ENCODE data around the gene SLC25A11. TPM values are rescaled to one million over a fixed set of nuclear protein-coding genes. Genes with fewer than 3 reads are reported as not detected.
"Not testable (repeated sequence)": the region's sequence is repeated elsewhere in the genome, so short reads cannot be mapped to it uniquely, and the experiment has no call there.

Gene SLC25A11
- polyA plus RNA-seq, 4 donors = 78.2 to 98.0 (median 79.0) TPM

DNA sequence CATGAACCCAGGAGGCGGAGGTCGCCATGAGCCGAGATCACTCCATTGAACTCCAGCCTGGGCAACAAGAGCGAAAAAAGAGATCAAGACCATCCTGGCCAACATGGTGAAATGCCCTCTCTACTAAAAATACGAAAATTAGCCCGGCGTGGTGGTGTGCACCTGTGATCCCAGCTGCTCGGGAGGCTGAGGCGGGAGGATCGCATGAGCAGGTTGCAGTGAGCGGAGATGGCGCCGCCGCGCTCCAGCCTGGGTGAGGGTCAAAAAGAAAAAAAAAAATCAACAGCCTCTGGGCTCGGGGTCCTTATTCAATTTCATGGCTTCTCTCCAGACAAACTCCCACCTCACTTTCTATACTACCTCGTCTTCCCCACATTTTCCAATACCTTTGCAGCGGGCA lies 11.0 kb downstream of the SLC25A11 start:
- DNase-seq (ENCODE audit: low read depth in 4 of 4, low spot score in 3 of 4) = no peak

GRCh38 chr17:4926577-4927335 lies 13.1 kb downstream of the SLC25A11 start:
- not testable (repeated sequence) for DNase-seq (ENCODE audit: low read depth in 4 of 4, low spot score in 3 of 4)

GRCh38 chr17:4921320-4921719 lies 18.5 kb downstream of the SLC25A11 start:
- no peak for DNase-seq (ENCODE audit: low read depth in 4 of 4, low spot score in 3 of 4)

- no peak for DNase-seq (ENCODE audit: low read depth in 4 of 4, low spot score in 3 of 4)
Measured at GRCh38 chr17:4920351-4921048, 19.3 kb downstream of the SLC25A11 start.

DNA sequence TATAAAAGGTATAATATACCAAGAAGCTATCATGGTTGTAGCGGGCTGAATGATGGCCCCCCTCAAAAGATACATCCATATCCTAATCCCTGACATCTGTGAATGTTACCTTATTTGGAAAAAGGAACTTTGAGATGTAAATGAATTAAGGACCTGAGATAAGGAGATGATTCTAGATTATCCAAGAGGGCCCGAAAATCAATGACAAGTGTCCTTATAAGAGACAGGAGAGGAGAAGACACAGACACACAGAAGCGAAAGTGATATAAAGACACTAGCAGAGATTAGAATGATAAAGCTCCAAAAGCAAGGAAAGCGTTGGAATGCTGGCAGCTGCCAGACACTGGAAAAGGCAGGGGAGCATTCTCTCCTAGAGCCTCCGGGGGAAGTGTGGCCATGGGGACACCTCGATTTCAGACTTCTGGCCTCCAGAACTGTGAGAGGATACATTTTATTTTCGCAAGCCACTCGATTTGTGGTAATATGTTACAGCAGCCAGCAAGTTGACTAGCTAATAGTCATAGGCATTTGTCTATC lies 20.3 kb downstream of the SLC25A11 start:
- no peak for DNase-seq (ENCODE audit: low read depth in 4 of 4, low spot score in 3 of 4)

DNA sequence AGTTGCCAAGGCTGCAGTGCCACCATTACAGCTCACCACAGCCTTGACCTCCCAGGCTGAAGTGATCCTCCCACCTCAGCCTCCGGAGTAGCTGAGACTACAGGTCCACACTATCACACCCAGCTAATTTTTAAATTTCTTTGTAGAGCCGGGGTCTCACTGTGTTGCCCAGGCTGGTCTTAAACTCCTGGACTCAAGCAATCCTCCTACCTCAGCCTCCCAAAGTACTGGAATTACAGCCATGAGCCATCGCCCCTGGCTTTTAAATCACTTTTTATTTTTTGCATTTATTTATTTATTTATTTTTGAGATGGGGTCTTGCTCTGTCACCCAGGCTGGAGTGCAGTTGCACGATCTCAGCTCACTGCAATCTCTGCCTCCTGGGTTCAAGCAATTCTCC lies 25.3 kb downstream of the SLC25A11 start:
- not testable (repeated sequence) for DNase-seq (ENCODE audit: low read depth in 4 of 4, low spot score in 3 of 4)

- no peak for DNase-seq (ENCODE audit: low read depth in 4 of 4, low spot score in 3 of 4)
Measured at GRCh38 chr17:4913994-4914393, 25.9 kb downstream of the SLC25A11 start.

DNA sequence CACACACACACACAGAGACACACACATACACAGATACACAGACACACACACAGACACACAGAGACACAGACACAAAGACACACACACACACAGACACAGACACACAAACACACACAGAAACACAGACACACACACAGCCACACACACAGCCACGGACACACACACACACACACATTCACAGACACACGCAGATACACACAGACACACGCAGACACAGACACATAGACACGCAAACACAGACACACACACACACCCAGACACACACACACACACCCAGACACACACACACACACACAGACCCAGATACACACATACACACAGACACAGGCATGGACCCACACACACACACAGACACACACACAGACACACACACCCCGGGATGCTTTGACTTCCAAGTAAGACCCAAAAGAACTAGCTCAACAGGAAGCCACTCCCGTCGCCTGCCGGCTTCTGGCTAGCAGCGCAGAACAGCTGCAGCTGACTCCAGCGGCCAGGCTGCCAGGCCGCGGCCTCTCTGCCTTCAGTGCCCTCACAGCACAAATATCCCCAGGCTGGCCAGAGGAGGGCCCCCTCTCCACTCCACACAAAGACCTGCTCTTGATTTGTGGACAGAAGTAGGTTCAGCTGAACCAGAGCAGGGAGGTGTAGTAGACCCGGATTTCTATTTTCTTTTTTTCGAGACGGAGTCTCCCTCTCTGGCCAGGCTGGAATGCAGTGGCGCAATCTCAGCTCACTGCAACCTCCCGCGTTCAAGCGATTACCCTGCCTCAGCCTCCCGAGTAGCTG lies 30.9 kb downstream of the SLC25A11 start:
- DNase-seq (ENCODE audit: low read depth in 4 of 4, low spot score in 3 of 4) = peak in 3 of 4 donors; percentile 68 to 82 (median 76)

DNA sequence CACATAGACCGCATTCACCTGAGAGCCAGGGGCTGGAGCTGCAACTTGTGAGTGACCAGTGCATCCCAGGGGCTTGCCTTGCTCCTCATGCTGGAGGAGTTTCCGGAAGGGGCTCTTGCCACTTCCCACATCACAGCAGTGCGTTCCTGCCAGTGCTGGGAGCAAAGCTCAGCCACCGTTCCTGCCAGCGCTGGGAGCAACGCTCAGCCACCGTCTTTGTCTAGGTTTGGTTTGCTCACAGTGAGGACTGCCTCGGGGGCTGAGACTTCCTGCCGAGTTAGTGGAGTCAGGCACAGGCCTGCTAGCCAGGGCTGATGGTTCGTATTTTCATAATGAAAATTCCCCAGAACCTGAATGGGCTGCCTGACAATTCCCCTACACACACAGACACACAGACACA lies 31.5 kb downstream of the SLC25A11 start:
- no peak for DNase-seq (ENCODE audit: low read depth in 4 of 4, low spot score in 3 of 4)

GRCh38 chr17:4906642-4907041 lies 33.2 kb downstream of the SLC25A11 start:
- not testable (repeated sequence) for DNase-seq (ENCODE audit: low read depth in 4 of 4, low spot score in 3 of 4)

DNA sequence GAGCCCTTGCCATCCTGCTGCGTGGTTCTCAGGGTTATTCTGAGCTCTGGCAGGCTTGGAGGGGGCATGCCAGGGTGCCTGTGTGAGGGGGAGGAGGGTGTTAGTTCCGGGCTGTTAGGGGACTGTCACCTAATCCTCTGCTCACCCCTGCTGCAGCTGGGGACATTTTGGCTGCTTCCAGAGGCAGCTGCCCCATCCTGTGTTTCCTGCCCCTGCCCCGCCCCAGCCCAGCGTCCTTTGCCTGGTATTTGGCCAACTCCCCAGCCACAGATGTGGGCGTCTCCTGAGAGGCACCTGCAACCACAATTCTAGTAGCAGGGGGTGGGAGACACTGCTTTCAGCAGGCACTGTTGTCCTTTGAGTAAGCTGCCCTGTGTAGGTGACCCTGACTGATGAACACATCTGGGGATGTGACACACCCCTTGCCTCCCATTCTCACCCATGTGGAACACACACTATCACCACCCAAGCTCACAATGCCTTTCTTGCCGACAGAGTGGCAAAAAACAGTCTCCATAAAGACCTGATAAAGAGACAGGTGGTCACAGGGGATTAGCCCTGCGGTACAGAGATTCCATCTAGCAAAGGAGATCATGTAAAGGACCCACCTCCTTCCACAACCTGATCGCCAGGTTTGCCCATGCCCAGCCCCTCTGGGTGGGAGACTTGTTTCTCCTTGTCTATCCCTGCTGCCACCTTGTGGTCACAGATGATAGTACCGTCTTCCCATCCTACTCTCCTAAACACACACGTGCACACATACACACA lies 36.6 kb downstream of the SLC25A11 start, which contains the start of gene CHRNE:
TSS of gene CHRNE (minus strand) at position 48 of the 768 bp plus-strand sequence. CDS start at position 13, 35 bp downstream.
- DNase-seq (ENCODE audit: low read depth in 4 of 4, low spot score in 3 of 4) = peak in 2 of 4 donors; percentile 71 to 72

DNA sequence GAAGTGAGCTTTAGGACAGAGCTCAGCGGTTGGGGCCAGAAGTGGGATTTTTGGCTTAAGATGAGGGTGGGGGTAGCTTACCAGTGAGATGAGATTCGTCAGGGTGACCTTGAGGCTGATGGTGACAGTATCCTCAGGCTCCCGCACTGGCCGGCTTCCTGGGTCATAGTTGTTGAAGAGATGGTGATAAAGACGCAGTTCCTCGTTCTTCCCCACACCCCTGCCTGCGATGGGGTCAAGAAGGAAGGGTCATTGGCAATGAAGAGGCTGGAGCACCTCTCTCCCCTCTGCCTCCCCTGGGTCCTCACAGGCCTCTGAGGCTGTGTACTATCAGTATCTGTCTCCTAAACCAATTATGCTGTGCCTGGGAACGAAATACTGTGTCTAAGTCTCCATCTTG lies 37.3 kb downstream of the SLC25A11 start:
- no peak for DNase-seq (ENCODE audit: low read depth in 4 of 4, low spot score in 3 of 4)

GRCh38 chr17:4901648-4902344 lies 38.0 kb downstream of the SLC25A11 start:
- DNase-seq (ENCODE audit: low read depth in 4 of 4, low spot score in 3 of 4) = no peak

GRCh38 chr17:4901108-4901647 lies 38.7 kb downstream of the SLC25A11 start:
- DNase-seq (ENCODE audit: low read depth in 4 of 4, low spot score in 3 of 4) = no peak

DNA sequence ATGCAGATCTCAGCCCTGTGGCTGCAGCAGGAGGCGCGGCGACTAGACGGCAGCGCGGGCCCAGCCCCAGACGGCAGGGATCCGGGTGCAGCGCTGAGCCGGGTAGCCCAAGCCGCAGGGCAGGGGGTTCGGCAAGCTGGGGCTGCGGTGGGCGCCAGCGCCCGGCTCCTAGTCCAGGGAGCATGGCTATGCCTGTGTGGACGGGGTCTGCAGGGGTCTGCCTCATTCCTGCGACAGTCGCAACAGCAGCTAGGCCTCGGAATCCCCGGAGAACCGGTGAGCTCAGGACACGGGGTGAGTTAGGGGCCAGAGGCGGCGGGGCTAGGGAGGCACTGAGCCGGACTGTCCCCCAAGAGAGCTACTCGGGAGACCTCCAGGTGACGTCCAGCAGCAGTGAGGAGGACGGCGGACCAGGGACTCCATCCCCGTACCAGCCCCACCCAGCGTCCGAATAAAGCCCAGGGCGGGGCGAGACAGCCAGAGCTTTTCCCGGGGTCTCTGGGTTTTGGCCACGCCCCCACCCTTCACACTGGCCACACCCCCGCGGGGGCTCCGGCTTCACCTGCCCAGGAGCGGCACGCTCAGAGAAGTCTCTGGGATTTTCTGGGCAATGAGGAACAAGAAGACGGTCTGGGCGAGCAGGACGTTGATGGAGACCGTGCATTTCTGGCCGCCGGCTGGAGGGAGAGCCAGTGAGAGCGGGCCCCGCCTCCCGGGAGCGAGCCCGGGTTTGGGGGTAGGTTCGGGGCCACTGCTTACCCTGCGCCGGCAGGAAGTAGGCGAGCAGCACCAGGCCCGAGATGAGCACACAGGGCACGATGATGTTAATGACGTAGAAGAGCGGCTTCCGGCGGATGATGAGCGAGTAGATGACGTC lies 39.4 kb downstream of the SLC25A11 start:
- DNase-seq (ENCODE audit: low read depth in 4 of 4, low spot score in 3 of 4) = no peak

DNA sequence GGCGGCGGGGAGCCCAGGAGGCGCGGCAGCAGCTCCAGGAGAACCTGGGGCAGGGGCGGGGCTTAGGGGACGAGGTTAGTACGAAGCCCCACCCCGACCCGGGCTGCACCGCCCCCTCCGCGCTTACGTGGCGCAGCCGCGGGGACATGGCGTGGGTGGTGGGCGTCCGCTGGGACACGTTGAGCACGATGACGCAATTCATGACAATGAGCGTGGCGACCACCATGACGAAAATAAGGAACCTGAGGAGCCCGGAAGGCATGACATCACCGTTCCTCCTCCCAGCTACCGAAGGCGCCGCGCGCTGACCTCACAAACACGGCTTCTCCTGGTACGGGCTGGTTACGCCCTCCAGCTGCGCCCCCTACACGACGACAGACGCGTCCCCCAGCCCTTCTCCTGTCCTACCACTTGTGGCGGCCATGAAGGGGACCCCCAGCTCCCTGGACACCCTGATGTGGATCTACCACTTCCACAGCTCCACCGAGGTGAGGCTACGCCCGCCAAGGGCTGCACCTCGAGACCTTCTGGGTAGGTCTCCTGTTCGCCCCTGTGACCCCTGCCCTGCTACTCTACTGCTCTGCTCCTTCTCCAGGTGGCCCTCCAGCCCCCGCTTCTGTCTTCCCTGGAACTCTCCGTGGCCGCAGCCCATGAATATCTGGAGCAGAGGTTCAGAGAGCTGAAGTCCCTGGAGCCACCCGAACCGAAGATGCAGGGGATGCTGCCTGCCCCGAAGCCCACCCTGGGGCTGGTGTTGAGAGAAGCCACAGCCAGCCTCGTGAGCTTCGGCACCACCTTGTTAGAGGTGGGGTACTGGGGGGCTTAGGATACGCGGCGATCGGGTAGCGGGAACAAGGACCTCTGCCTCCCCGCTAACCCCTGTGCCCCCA lies 40.3 kb downstream of the SLC25A11 start, which contains the start of gene C17orf107:
TSS of gene C17orf107 (plus strand) at position 196 of the 890 bp plus-strand sequence. CDS start at position 423, 227 bp downstream.
- peak in 2 of 4 donors; percentile 49 to 67 for DNase-seq (ENCODE audit: low read depth in 4 of 4, low spot score in 3 of 4)

DNA sequence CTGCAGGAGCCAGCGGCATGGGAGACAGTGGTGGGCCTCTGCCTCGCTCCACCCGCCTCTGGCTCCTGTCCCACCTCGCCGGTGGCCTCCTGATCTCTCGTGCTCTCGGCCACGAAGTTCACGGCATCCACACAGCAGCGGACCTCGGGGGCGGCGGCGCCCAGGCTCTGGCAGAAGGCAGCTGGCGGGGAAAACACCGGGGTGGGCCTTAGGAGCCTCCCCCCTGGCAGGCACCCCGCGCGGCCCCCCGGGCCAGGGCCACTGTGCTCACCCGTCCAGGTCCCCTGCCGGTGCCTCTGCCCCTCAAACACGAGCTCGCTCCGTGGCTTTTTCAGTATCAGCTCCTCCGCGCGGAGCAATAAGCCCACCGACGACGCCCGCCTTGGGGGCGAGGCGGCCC lies 40.9 kb downstream of the SLC25A11 start:
- no peak for DNase-seq (ENCODE audit: low read depth in 4 of 4, low spot score in 3 of 4)
